MG63 (cell line): ENCODE results near the gene CADPS. TPM values are rescaled to one million over a fixed set of nuclear protein-coding genes. Genes with fewer than 3 reads are reported as not detected.

Source experiments
- DNase-seq: peaks from one replicate; pipeline ENCODE4 v3.0.0-alpha.2; 2020
- H3K27me3 ChIP-seq: fragments of 250-450 bp; sonication (Bioruptor Pico); 2 replicates; pipeline ENCODE4 v1.5.1; 2020; ENCODE audit warnings: mild to moderate bottlenecking, moderate library complexity
- H3K36me3 ChIP-seq: fragments of 250-450 bp; sonication (Bioruptor Pico); 2 replicates; pipeline ENCODE4 v1.5.1; 2020; ENCODE audit warnings: mild to moderate bottlenecking, moderate library complexity
- H3K4me3 ChIP-seq: fragments of 250-450 bp; sonication (Bioruptor Pico); 2 replicates; pipeline ENCODE4 v1.5.1; 2020; ENCODE audit warnings: mild to moderate bottlenecking, moderate library complexity
- H3K9me3 ChIP-seq: fragments of 250-450 bp; sonication (Bioruptor Pico); 2 replicates; pipeline ENCODE4 v1.5.1; 2020; ENCODE audit warnings: mild to moderate bottlenecking, moderate library complexity
- total RNA-seq: library from RNA; depleted of rRNA; stranded (reverse); fragments of >200 nt; shearing (Covaris generic); gene quantifications from 2 replicates; pipeline ENCODE4 v1.2.3, GENCODE V29; 2014; ENCODE audit warnings: low replicate concordance

Gene CADPS
- total RNA-seq, 1 experiment from 2014 or later: 0.07 TPM

DNA sequence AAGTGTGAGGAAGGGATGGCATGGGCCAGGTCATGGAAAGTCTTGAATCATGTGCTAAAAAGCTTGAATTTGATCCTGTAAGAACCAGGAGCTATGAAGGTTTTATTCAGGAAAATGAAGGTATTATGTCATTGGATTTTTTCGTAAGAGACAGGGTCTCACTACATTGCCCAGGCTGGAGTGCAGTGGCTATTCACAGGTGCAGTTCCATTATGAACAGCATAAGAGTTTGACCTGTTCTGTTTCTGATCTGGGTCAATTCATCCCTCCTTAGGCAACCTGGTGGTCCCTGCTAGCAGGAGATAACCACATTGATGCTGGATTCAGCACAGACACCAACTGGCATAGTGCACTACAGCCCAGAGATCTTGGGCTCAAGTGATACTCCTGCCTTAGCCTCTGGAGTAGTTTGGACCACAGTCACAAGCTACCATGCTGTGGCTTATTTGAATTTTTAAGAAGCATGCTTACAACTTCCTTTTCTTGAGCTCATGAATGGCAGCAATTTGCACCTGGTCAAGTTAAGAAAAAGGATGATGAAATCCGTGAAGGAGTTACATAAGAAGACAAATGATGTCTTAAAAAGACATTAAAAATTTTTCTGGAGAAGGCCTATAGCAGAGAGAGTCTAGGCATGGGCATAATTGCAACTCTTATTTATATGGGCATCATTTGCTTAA lies 79.1 kb downstream of the CADPS start:
- H3K9me3 ChIP-seq: no peaks in the 10 kb centered on the region
- H3K27me3 ChIP-seq: no peaks in the 10 kb centered on the region
- no peak overlapping the region for H3K4me3 ChIP-seq
- no peak for DNase-seq
- H3K36me3 ChIP-seq: no peaks in the 10 kb centered on the region

GRCh38 chr3:62793946-62794345 lies 81.3 kb downstream of the CADPS start:
- Histone ChIP-seq H3K27me3 (no peaks in the 10 kb centered on the region), H3K36me3 (no peaks in the 10 kb centered on the region), H3K4me3 (no peak overlapping the region), H3K9me3 (no peaks in the 10 kb centered on the region)
- DNase-seq: peak; percentile 40

- DNase-seq: no peak
- no peaks in the 10 kb centered on the region for H3K36me3 ChIP-seq
- H3K9me3 ChIP-seq: no peaks in the 10 kb centered on the region
- H3K27me3 ChIP-seq: no peaks in the 10 kb centered on the region
- no peak overlapping the region for H3K4me3 ChIP-seq
Observed at GRCh38 chr3:62785384-62785783, 89.8 kb downstream of the CADPS start.

- Histone ChIP-seq H3K4me3 (no peak overlapping the region), H3K9me3 (no peaks in the 10 kb centered on the region), H3K36me3 (no peaks in the 10 kb centered on the region), H3K27me3 (no peaks in the 10 kb centered on the region)
- no peak for DNase-seq
Observed at GRCh38 chr3:62781121-62781520, 94.1 kb downstream of the CADPS start.

GRCh38 chr3:62777674-62778073 lies 97.5 kb downstream of the CADPS start:
- no peak for DNase-seq
- Histone ChIP-seq H3K36me3 (no peaks in the 10 kb centered on the region), H3K27me3 (no peaks in the 10 kb centered on the region), H3K9me3 (no peaks in the 10 kb centered on the region), H3K4me3 (no peak overlapping the region)

- Histone ChIP-seq H3K36me3 (no peaks in the 10 kb centered on the region), H3K27me3 (no peaks in the 10 kb centered on the region), H3K4me3 (no peak overlapping the region), H3K9me3 (no peaks in the 10 kb centered on the region)
- DNase-seq: no peak
Observed at GRCh38 chr3:62777130-62777529, 98.1 kb downstream of the CADPS start.

DNA sequence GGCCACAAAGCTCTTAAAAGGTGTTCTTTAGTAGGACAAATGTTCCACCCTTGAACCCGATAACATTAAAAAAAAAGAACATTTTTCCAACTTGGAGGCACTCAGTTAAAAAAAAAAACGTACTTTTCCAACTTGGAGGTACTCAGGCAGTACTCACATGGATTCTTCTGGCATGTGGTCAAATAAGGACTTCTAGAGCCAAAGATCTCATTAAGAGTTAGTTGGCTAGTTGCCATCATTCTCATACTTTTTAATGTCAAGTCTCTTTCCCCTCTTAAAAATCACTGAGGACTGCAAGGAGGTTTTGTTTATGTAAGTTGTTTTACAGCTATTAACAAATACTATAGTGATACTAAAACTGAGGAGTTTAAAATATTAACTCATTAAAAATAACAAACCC lies 101.0 kb downstream of the CADPS start:
- no peak overlapping the region for H3K4me3 ChIP-seq
- no peak for DNase-seq
- H3K36me3 ChIP-seq: no peaks in the 10 kb centered on the region
- no peaks in the 10 kb centered on the region for H3K27me3 ChIP-seq
- no peaks in the 10 kb centered on the region for H3K9me3 ChIP-seq

GRCh38 chr3:62771331-62772072 lies 103.7 kb downstream of the CADPS start:
- Histone ChIP-seq H3K27me3 (no peaks in the 10 kb centered on the region), H3K36me3 (no peaks in the 10 kb centered on the region), H3K4me3 (no peak overlapping the region), H3K9me3 (no peaks in the 10 kb centered on the region)
- DNase-seq: no peak

GRCh38 chr3:62768896-62769295 lies 106.3 kb downstream of the CADPS start:
- DNase-seq: no peak
- no peaks in the 10 kb centered on the region for H3K9me3 ChIP-seq
- H3K4me3 ChIP-seq: no peak overlapping the region
- no peaks in the 10 kb centered on the region for H3K27me3 ChIP-seq
- no peaks in the 10 kb centered on the region for H3K36me3 ChIP-seq

DNA sequence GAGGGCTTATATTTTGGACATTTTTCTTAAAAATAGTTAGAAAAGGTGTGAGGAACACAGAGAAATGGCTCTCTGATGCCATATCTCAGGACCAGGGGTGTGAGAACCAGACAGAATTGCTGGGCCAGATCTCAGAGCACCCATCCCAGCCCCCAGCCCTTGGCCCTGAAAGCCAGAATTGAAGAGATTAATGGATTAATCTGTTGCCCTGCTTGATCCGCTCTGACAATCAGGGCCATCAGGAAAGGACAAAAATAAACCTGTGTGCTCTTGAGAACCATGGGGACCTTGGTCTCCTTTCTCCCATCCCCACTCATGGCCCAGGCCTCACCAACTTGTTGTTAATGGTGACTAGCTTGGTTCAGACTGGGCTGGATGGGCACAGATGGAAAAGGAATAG lies 113.5 kb downstream of the CADPS start:
- no peaks in the 10 kb centered on the region for H3K27me3 ChIP-seq
- no peak overlapping the region for H3K4me3 ChIP-seq
- H3K9me3 ChIP-seq: no peaks in the 10 kb centered on the region
- no peak for DNase-seq
- no peaks in the 10 kb centered on the region for H3K36me3 ChIP-seq

GRCh38 chr3:62761311-62761710 lies 113.9 kb downstream of the CADPS start:
- DNase-seq: no peak
- H3K9me3 ChIP-seq: no peaks in the 10 kb centered on the region
- H3K27me3 ChIP-seq: no peaks in the 10 kb centered on the region
- no peaks in the 10 kb centered on the region for H3K36me3 ChIP-seq
- H3K4me3 ChIP-seq: no peak overlapping the region

- Histone ChIP-seq H3K4me3 (no peak overlapping the region), H3K27me3 (no peaks in the 10 kb centered on the region), H3K9me3 (no peaks in the 10 kb centered on the region), H3K36me3 (no peaks in the 10 kb centered on the region)
- DNase-seq: no peak
Observed at GRCh38 chr3:62758296-62759066, 116.7 kb downstream of the CADPS start.

DNA sequence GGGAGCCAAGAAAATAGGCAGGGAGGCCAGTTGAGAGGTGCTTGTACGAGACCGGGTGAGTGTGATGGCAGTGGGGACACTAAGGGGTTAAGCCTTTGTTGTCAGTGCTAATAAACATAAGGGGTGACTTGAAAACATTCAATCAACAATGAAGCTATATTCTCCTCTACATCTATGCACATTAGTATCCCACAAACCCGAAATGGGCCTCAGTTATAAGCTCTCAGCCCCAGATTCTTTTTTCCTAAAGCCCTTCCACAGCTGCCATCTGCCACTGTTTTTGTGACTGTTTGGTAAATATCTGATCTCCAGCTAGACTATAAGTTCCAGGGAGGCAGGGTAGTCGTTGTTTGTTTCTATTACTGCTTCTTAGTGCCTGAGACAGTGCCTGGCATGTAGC lies 118.2 kb downstream of the CADPS start:
- Histone ChIP-seq H3K36me3 (no peaks in the 10 kb centered on the region), H3K4me3 (no peak overlapping the region), H3K27me3 (no peaks in the 10 kb centered on the region), H3K9me3 (no peaks in the 10 kb centered on the region)
- DNase-seq: no peak

GRCh38 chr3:62755285-62755684 lies 119.9 kb downstream of the CADPS start:
- DNase-seq: peak; percentile 6
- no peak overlapping the region for H3K4me3 ChIP-seq
- no peaks in the 10 kb centered on the region for H3K27me3 ChIP-seq
- H3K9me3 ChIP-seq: no peaks in the 10 kb centered on the region
- no peaks in the 10 kb centered on the region for H3K36me3 ChIP-seq

DNA sequence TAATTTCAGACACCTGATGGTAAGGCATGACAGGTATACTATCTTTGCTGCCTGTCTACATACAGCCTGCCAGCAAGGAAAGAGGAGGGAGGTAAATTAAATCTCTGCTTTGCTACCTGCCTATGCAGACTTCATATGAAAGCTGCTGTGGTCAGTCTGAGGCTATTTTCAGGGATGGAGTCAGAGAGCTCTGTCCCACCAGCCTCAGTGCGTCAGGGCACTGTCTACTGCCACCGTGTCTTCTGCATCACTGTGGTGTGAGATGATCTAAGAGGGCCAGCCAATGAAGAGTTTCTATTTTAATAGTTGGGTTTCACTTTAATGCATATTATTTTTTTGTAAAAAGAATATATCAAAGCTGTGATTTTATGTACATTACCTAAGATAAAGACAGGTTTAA lies 125.6 kb downstream of the CADPS start:
- no peaks in the 10 kb centered on the region for H3K27me3 ChIP-seq
- no peaks in the 10 kb centered on the region for H3K36me3 ChIP-seq
- no peak for DNase-seq
- H3K9me3 ChIP-seq: no peaks in the 10 kb centered on the region
- no peak overlapping the region for H3K4me3 ChIP-seq

- Histone ChIP-seq H3K4me3 (no peak overlapping the region), H3K27me3 (no peaks in the 10 kb centered on the region), H3K36me3 (no peaks in the 10 kb centered on the region), H3K9me3 (no peaks in the 10 kb centered on the region)
- DNase-seq: no peak
Observed at GRCh38 chr3:62749130-62749529, 126.1 kb downstream of the CADPS start.

- no peaks in the 10 kb centered on the region for H3K36me3 ChIP-seq
- no peaks in the 10 kb centered on the region for H3K27me3 ChIP-seq
- no peaks in the 10 kb centered on the region for H3K9me3 ChIP-seq
- H3K4me3 ChIP-seq: no peak overlapping the region
- DNase-seq: no peak
Observed at GRCh38 chr3:62737449-62737848, 137.8 kb downstream of the CADPS start.
